ENCODE data around the gene CNGB1. TPM values are rescaled to one million over a fixed set of nuclear protein-coding genes. Genes with fewer than 3 reads are reported as not detected.

The CNGB1 gene
- total and polyA plus RNA-seq, 2 of the 13 experiments (the other 11 are each of a cell fraction or from before 2014, with no cell fraction given): 0.02 to 0.15 TPM

DNA sequence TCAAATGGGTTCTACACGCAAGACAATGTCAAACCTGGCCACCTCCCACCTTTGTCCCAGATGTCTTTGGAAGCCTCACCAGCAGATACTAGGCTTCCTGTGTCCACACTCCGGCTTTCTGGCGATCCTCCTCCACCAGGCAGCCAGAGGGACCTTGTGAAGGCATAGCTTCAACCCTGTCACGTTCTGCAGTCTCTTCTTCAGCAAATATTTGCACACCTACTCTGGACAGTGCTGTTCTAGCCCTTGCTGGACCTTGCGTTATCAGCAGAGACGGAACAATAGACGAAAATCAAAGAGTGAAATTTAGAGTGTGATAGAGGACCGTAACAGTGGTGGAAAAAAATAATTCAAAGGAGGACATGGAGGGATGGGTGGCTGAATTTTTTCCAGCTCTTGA, 130.1 kb downstream of the CNGB1 start (continued):
- TF ChIP-seq PAX8 (CRISPR knock-in tag; IDR thresholded peaks at IDR 0.05; ENCODE audit: borderline replicate concordance) (no peak), NFYB (CRISPR knock-in tag; IDR thresholded peaks at IDR 0.05) (no peak), BRCA1 (CRISPR knock-in tag; IDR thresholded peaks at IDR 0.05) (no peak), FOXC1 (CRISPR knock-in tag; IDR thresholded peaks at IDR 0.05; ENCODE audit: borderline replicate concordance) (peak; percentile 77; the same call in 1 of the 2 replicates), HOXA5 (CRISPR knock-in tag; IDR thresholded peaks at IDR 0.05) (no peak), BRD4 (CRISPR knock-in tag; IDR thresholded peaks at IDR 0.05) (no peak), ZNF749 (CRISPR knock-in tag; IDR thresholded peaks at IDR 0.05; ENCODE audit: borderline replicate concordance) (peak; percentile 45; the same call in 1 of the 2 replicates), YY1 (IDR thresholded peaks at IDR 0.05; ENCODE audit: insufficient read depth, insufficient replicate concordance, low read depth, low read length) (no peak), ZEB1 (IDR thresholded peaks at IDR 0.05; ENCODE audit: insufficient replicate concordance, low read depth) (no peak), RCOR2 (CRISPR knock-in tag; IDR thresholded peaks at IDR 0.05) (peak; percentile 94), MATR3 (CRISPR knock-in tag; IDR thresholded peaks at IDR 0.05) (no peak), HOXA3 (CRISPR knock-in tag; IDR thresholded peaks at IDR 0.05) (peak; percentile 86), ZNF841 (CRISPR knock-in tag; IDR thresholded peaks at IDR 0.05; ENCODE audit: borderline replicate concordance) (no peak), POLR2A (IDR thresholded peaks at IDR 0.05; ENCODE audit: insufficient read depth in 1 of 2, low read depth in 2 of 2, low read length in 2 of 2) (no peak), ETV5 (CRISPR knock-in tag; IDR thresholded peaks at IDR 0.05; ENCODE audit: borderline replicate concordance) (peak; percentile 71; the same call in 1 of the 2 replicates), ZNF558 (CRISPR knock-in tag; IDR thresholded peaks at IDR 0.05; ENCODE audit: borderline replicate concordance) (no peak), PHF8 (CRISPR knock-in tag; IDR thresholded peaks at IDR 0.05) (peak; percentile 16; the same call in 1 of the 2 replicates), SMARCE1 (IDR thresholded peaks at IDR 0.05; ENCODE audit: borderline replicate concordance) (no peak), ZBTB8A (CRISPR knock-in tag; IDR thresholded peaks at IDR 0.05; ENCODE audit: borderline replicate concordance, low read depth) (no peak), MXD4 (CRISPR knock-in tag; IDR thresholded peaks at IDR 0.05) (no peak), ZFYVE20 (CRISPR knock-in tag; IDR thresholded peaks at IDR 0.05; ENCODE audit: borderline replicate concordance, low read depth) (no peak)
- TF ChIP-seq, protein P1, sequence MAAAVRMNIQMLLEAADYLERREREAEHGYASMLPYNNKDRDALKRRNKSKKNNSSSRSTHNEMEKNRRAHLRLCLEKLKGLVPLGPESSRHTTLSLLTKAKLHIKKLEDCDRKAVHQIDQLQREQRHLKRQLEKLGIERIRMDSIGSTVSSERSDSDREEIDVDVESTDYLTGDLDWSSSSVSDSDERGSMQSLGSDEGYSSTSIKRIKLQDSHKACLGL (CRISPR knock-in tag; IDR thresholded peaks at IDR 0.05): no peak
- TF ChIP-seq, protein P2, sequence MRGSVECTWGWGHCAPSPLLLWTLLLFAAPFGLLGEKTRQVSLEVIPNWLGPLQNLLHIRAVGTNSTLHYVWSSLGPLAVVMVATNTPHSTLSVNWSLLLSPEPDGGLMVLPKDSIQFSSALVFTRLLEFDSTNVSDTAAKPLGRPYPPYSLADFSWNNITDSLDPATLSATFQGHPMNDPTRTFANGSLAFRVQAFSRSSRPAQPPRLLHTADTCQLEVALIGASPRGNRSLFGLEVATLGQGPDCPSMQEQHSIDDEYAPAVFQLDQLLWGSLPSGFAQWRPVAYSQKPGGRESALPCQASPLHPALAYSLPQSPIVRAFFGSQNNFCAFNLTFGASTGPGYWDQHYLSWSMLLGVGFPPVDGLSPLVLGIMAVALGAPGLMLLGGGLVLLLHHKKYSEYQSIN (CRISPR knock-in tag; IDR thresholded peaks at IDR 0.05; ENCODE audit: borderline replicate concordance): no peak
- TF ChIP-seq, protein P3, sequence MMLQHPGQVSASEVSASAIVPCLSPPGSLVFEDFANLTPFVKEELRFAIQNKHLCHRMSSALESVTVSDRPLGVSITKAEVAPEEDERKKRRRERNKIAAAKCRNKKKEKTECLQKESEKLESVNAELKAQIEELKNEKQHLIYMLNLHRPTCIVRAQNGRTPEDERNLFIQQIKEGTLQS (CRISPR knock-in tag; IDR thresholded peaks at IDR 0.05): no peak
- TF ChIP-seq, protein P4, sequence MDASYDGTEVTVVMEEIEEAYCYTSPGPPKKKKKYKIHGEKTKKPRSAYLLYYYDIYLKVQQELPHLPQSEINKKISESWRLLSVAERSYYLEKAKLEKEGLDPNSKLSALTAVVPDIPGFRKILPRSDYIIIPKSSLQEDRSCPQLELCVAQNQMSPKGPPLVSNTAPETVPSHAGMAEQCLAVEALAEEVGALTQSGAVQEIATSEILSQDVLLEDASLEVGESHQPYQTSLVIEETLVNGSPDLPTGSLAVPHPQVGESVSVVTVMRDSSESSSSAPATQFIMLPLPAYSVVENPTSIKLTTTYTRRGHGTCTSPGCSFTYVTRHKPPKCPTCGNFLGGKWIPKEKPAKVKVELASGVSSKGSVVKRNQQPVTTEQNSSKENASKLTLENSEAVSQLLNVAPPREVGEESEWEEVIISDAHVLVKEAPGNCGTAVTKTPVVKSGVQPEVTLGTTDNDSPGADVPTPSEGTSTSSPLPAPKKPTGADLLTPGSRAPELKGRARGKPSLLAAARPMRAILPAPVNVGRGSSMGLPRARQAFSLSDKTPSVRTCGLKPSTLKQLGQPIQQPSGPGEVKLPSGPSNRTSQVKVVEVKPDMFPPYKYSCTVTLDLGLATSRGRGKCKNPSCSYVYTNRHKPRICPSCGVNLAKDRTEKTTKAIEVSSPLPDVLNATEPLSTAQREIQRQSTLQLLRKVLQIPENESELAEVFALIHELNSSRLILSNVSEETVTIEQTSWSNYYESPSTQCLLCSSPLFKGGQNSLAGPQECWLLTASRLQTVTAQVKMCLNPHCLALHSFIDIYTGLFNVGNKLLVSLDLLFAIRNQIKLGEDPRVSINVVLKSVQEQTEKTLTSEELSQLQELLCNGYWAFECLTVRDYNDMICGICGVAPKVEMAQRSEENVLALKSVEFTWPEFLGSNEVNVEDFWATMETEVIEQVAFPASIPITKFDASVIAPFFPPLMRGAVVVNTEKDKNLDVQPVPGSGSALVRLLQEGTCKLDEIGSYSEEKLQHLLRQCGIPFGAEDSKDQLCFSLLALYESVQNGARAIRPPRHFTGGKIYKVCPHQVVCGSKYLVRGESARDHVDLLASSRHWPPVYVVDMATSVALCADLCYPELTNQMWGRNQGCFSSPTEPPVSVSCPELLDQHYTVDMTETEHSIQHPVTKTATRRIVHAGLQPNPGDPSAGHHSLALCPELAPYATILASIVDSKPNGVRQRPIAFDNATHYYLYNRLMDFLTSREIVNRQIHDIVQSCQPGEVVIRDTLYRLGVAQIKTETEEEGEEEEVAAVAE (CRISPR knock-in tag; IDR thresholded peaks at IDR 0.05; ENCODE audit: borderline replicate concordance): no peak
- TF ChIP-seq, protein P5, sequence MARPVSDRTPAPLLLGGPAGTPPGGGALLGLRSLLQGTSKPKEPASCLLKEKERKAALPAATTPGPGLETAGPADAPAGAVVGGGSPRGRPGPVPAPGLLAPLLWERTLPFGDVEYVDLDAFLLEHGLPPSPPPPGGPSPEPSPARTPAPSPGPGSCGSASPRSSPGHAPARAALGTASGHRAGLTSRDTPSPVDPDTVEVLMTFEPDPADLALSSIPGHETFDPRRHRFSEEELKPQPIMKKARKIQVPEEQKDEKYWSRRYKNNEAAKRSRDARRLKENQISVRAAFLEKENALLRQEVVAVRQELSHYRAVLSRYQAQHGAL (CRISPR knock-in tag; IDR thresholded peaks at IDR 0.05; ENCODE audit: not compliant biosample characterization): no peak

Data from HepG2 (cell line).